Measurements from ENCODE around the gene GNA12.

The GNA12 gene

GRCh38 chr7:2800931-2801688 is 43.0 kb downstream of the GNA12 start:
- TF ChIP-seq, protein P1, sequence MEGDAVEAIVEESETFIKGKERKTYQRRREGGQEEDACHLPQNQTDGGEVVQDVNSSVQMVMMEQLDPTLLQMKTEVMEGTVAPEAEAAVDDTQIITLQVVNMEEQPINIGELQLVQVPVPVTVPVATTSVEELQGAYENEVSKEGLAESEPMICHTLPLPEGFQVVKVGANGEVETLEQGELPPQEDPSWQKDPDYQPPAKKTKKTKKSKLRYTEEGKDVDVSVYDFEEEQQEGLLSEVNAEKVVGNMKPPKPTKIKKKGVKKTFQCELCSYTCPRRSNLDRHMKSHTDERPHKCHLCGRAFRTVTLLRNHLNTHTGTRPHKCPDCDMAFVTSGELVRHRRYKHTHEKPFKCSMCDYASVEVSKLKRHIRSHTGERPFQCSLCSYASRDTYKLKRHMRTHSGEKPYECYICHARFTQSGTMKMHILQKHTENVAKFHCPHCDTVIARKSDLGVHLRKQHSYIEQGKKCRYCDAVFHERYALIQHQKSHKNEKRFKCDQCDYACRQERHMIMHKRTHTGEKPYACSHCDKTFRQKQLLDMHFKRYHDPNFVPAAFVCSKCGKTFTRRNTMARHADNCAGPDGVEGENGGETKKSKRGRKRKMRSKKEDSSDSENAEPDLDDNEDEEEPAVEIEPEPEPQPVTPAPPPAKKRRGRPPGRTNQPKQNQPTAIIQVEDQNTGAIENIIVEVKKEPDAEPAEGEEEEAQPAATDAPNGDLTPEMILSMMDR (IDR thresholded peaks at IDR 0.05; ENCODE audit: extremely low read depth, missing control alignments) = no peak
- no peak for DNase-seq (ENCODE audit: low spot score)

DNA sequence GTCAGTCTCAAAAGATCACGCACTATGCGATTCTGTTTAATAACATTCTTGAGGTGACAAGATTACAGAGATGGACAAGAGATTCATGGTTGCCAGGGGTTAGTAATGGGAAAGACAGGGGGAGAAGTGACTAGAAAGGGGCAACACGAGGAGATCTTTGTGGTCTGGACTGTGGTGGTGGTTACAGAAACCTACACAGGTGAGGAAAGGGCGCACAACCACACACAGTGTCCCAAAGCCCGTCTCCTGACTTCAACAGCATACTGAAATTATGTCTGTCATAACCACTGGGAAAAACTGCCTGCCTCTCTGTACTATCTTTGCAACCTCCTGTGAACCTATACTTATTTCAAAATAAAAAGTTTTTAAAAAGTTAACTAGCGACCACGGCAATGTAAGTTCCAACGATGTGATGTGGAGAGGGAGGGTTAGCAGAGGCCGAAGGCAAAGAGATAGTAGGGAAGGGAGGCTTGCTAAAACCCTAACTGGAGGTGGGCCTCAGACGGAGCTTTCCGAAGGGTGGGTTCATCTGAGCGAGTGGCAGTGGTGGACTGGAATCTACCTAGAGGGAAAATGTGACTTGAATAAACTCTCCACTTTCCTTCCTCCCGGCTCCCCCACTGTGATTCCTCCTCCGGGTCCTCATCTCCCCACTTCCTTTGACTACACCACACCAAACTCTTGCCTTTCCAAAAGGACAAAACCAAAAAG is 43.7 kb downstream of the GNA12 start:
- no peak for DNase-seq (ENCODE audit: low spot score)
- TF ChIP-seq, protein P1 (IDR thresholded peaks at IDR 0.05; ENCODE audit: extremely low read depth, missing control alignments) = no peak

GRCh38 chr7:2799253-2799652 is 44.9 kb downstream of the GNA12 start:
- DNase-seq (ENCODE audit: low spot score) = no peak
- TF ChIP-seq, protein P1 (IDR thresholded peaks at IDR 0.05; ENCODE audit: extremely low read depth, missing control alignments) = no peak

- TF ChIP-seq, protein P1 (IDR thresholded peaks at IDR 0.05; ENCODE audit: extremely low read depth, missing control alignments) = no peak
- DNase-seq (ENCODE audit: low spot score) = no peak
Measured at GRCh38 chr7:2798669-2799068, 45.4 kb downstream of the GNA12 start.

- DNase-seq (ENCODE audit: low spot score) = no peak
- TF ChIP-seq, protein P1 (IDR thresholded peaks at IDR 0.05; ENCODE audit: extremely low read depth, missing control alignments) = no peak
Measured at GRCh38 chr7:2796358-2797352, 47.5 kb downstream of the GNA12 start.

DNA sequence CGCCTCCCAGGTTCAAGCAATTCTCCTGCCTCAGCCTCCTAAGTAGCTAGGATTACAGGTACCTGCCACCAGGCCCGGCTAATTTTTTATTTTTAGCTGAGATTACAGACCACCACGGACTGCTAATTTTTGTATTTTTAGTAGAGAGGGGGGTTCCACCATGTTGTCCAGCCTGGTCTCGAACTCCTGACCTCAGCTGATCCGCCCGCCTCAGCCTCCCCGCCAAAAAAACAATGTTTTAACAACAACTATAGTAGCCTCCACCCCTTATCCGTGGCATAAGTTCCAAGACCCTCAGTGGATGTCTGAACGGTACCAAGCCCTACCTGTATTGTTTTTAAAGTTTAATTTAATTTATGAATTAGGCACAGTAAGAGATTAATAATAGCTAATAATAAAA is 48.2 kb downstream of the GNA12 start:
- TF ChIP-seq, protein P1 (IDR thresholded peaks at IDR 0.05; ENCODE audit: extremely low read depth, missing control alignments) = no peak
- DNase-seq (ENCODE audit: low spot score) = no peak
